Right lobe of liver (tissue), 4 donors: ENCODE data around the gene LRP1.

Experiments
- POLR2A ChIP-seq: fragments of 450-650 bp; IDR thresholded peaks from one replicate; pipeline ENCODE4 v1.6.1; 2017; ENCODE audit warnings: antibody characterized with exemption, mild to moderate bottlenecking
- TF ChIP-seq, protein P1 (sequence below), 4 donors: fragments of 200-600 bp in 3 of 4; fragments of 450-650 bp in 1 of 4; IDR thresholded peaks; one replicate each; pipeline versions ENCODE4 v1.5.1 to v1.8.0; 2016 to 2022; ENCODE audit warnings: antibody characterized with exemption in 4 of 4, mild to moderate bottlenecking in 2 of 4
- donor health status: DM: no; HTN: no; CAD: no.
- donor health status: DM: no; HTN: no; CAD: no.
- donor health status: DM: no; HTN: yes; CAD: no.

DNA sequence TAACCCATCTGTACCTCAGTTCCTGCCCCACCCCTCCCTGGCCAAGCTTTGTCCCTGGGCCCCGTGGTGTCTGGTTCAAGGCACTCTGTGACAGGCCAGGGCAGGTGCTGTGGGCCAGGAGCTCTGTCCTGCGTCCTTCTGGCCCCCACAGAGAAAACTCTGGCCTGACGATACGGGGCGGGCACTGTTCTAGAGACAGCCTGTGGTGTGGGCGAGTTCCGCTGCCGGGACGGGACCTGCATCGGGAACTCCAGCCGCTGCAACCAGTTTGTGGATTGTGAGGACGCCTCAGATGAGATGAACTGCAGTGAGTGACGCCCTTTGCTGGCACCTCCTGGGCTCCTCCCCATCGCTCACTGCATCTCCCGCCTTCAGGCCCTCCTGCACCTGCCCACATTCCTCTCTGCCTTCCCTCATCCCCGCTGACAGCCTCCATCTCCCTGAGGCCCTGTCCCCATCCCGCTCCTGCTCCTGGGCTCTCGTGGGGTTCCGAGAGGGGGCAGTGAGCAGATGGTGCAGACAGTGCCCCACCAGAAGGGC is 65.5 kb downstream of the LRP1 start:
- TF ChIP-seq, protein P1, sequence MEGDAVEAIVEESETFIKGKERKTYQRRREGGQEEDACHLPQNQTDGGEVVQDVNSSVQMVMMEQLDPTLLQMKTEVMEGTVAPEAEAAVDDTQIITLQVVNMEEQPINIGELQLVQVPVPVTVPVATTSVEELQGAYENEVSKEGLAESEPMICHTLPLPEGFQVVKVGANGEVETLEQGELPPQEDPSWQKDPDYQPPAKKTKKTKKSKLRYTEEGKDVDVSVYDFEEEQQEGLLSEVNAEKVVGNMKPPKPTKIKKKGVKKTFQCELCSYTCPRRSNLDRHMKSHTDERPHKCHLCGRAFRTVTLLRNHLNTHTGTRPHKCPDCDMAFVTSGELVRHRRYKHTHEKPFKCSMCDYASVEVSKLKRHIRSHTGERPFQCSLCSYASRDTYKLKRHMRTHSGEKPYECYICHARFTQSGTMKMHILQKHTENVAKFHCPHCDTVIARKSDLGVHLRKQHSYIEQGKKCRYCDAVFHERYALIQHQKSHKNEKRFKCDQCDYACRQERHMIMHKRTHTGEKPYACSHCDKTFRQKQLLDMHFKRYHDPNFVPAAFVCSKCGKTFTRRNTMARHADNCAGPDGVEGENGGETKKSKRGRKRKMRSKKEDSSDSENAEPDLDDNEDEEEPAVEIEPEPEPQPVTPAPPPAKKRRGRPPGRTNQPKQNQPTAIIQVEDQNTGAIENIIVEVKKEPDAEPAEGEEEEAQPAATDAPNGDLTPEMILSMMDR (IDR thresholded peaks at IDR 0.05): no peak
- TF ChIP-seq POLR2A: no peak
